ENCODE data around the gene PLS1.

Gene PLS1

DNA sequence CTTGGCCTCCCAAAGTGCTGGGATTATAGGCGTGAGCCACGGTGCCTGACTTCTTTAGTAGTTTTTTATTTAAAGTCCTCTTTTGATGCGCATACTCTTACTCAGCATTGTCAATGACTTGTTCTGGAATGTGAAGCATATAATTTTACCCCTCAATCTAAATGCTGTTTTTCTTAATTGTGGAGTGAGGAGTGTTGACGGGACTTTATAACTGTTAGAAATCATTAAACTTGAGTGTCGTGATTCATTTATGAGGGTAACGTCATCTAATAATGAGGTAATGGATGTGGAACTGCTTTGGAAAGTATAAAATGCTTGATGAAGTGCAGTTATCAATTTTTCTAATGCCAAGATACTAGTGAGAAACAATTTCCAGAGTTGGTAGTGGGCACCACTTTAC lies 48.3 kb downstream of the PLS1 start:
- DNase-seq: no peak

DNA sequence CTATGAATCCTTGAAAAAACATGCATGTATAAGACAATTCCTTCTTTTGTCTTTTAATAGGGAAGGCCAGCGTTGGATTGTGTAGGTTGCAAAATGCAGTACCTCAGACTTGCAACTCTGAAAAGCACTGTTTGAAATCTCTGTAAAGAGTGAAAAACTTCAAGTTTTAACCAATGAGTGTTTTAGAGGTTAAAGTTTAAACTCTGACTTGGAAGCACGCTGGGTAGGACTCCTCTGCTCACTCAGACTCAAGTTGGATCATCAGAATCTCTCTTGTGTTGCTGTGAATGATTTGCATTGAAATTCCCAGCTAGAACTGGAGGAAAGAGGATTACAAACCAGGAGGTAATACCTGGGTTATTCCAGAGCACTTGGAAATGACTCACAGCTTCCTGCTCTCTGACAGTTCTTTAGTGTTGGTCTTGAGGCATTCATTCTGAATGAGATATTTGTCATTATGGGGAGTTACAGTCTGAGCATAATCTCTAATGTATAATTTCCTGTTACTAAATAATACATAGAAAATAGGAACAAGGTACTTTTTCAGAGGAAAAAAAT lies 49.1 kb downstream of the PLS1 start:
- no peak for DNase-seq

DNA sequence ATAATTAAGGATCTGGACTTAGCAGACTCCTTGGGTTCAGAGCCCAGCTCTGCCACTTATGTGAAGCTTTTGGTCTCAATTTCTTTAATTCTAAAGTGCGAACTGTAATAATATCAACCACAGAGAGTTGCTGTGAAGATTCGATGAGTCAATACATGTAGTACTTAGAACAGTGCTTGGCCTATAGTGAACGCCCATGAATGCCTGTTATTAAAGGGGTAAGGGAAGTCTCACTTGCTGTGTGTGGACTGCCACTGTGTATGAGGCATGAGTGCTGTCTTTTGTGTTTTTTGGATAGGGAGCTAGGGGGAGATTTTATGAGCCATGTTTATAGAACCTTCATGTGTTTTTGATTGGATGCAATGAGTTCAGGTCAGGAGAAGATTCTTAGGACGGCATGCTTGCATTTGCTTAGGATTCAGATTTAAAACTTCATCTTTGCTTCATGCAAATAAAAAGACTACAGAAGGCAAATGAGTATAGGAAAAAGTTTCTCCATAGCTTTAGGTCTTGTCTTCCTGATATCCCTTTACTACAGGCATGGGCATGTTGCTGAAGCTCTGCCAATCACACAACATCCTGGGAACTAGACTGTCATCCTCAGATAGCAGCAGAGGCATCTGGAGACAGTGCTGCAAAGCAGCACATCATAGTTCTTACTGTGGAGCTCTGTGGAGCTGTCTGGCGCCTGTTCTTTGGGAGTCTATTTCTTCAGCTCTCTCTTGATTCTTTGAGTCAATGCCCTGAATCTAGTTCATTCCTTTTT lies 50.0 kb downstream of the PLS1 start:
- no peak for DNase-seq

DNA sequence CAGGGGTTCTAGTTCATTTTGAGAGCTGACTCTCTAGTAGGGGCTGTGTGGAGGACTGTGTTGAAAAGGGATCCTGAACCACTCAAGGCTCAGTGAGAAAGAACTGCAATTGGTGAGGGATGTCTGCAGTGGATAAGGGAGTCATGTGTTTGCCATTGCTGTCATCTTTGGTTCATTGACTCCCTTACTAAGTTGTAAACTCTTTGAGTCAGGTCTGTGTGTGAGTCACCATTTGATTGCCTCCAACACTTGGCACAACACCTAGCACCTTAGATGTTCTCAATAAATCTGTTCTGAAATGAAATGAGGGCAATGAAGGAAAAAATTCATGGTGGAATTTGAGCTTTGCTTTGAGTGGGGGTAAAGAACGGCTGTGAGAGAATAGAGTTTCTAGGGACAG lies 51.7 kb downstream of the PLS1 start:
- DNase-seq: no peak

DNA sequence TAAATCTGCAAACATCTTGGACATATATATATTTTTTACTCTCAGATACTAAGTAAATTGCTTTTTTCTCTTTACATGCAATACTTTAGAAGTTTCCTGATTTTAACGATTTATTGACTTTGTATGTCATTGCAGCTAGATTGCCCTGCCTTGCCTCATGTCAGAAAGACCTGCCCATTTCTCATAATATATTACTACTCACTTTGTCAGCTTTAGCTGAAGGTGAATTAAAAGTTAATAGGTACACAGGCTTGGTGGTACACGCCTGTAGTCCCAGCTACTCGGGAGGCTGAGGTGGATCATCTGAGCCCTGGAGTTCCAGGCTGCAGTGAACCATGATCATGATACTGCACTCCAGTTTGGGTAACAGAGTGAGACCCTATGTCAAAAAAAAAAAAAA lies 52.8 kb downstream of the PLS1 start:
- DNase-seq: no peak

DNA sequence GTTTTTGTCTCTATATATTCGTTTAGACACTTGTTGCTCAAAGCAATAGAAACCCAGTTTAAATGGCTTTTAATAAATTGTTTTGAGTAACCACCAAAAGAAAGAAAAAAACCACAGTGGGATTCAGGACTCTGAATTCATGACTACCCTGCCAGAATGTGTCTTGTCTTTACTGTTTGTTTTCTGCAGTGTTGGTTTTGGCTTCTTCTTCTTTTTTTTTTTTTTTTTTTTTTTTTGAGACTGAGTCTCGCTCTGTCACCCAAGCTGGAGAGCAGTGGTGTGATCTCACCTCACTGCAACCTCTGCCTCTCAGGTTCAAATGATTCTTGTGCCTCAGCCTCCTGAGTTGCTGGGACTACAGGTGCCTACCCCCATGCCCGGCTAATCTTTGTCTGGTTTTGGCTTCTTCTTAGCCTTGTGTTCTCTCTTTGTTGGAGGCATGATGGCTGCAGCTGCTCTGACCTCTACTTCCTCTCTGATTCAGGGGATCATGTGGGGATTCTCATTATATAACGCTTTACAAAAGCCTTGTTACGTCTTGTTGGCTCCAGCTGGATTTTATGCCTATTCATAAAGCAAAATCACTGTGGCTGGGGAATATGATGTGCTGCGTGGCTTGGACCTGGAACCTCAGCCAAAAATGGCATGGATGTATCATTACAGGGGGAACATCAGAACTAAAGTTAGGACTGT lies 54.0 kb downstream of the PLS1 start:
- DNase-seq: no peak

DNA sequence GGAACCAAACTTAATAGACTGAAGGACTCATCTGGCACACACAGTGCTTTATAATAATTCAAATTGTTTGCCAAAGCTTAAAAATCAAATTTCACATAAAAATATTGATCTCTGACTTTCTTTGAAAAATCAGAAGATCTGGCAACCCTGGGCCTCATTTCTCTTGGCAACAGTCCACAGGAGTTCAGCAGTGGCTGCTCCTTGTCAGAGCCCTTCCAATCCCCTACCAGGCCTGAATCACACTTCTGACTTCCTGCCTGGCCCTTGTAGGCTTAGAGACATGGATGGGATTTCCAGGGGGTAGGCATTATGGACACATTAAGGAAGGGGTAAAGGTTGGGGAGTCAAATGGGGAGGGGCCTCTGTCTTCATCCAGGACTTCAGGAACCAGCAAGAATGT lies 55.5 kb downstream of the PLS1 start:
- no peak for DNase-seq

DNA sequence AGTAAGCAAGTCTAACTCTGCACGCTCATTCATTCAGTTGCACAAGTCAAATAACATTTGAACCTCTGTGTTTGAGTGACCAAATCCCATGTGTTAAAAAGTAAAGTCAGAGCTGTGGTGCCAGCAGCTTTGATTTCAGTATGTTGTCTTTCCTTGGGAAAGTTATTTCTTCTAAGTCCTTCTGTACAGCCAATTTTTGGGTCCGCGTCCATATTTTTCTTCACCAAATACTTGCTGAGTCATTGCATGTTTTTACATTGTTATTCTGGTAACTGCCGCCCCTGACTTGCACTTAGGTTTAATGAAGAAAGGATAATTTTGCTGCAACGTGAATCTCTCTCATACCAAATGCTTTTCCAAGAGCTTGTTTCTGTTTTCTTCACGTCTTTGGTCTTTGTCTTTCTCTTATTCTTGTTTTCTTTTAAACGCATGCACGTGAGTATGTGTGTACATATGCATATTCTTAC lies 56.7 kb downstream of the PLS1 start:
- DNase-seq: no peak

DNA sequence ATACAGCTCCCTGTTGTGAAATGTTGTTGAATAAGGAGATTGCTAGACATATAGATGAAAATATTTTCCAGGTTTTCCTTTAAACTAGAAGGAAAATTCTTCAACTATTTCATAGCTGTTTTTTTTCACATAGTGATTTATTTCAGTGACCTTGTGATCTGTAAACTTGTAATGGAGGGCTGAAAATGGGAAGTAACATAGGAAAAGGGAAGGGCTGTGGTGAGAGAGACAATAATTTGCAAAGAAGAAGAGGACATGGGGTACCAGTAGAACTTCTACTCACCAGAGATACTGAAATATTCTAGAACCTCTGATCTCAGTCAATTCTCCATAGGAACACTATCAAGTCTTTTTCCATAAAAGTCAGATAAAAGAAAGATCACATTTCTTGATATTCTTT lies 60.4 kb downstream of the PLS1 start:
- DNase-seq: no peak

DNA sequence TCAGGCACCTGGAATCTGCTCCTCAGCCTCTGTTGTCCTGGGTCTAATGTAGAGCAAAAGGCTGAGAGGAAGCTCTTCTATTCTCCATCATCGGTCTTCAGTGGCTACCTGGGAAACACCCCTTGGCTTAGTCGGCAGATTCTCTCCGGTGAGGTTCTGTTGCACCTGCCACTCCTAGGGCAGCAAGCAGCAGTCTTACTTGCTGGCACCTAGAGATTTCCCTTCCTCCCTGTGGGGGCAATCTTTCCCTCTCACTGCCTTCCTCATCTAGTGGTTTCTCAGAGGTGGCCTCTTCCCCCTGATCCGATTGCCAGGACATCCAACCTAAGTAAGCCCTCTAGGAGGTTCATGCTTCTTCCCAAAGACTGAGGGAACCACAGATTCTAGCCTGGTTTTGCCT lies 60.8 kb downstream of the PLS1 start:
- no peak for DNase-seq

DNA sequence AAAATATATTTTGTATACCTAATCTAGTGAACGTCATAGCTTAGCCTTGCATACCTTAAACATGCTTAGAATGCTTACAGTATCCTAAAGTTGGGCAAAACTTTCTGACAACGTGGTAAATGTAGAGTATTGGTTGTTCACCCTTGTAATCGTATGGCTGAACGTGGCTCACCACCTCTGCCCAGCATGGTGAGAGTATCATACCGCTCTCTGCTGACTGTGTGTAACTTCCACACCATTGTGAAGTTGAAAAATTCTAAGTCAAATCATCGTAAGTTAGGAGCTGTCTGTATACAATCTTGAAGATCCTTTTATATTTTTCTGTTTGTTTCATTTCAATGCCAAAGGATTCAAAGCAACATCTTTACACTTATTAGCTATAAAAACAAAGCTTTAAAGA lies 64.2 kb downstream of the PLS1 start:
- no peak for DNase-seq

DNA sequence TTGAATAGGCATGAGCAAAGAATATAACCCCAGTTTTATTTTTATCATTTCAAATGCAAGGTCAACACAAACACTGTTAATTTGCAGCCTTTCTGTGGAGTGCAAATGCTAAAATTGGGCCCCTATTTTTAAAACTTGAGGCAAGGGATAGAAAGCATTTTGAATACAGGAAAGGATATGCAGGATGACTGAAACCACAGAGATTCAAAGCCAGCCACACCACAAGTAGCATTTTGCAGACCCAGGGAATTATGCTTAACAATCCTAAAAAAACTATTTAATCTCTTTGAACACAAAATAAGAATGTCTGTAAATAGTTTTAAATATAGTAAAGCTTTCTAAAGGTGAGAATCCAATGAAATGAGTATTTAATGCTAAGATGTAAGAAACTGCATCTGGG lies 64.7 kb downstream of the PLS1 start:
- no peak for DNase-seq

DNA sequence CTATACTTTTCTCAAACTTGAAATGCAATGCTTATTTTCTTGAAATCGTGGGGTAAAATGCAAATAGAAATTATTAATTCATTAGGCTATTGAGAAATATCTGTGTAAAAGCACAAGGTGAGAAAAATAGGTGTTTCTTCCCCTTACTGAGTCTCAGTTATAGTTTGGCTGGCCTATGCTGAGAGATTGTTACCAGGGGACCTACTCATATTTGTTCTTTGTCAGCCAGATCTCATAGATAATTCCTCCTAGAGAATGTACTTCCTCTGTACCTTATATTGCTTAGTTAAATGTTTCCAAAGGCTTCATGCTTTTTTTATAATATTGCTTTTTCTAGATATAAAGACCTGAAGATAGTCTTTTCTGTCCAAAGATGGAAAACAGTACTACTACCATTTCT lies 67.7 kb downstream of the PLS1 start:
- DNase-seq: no peak

DNA sequence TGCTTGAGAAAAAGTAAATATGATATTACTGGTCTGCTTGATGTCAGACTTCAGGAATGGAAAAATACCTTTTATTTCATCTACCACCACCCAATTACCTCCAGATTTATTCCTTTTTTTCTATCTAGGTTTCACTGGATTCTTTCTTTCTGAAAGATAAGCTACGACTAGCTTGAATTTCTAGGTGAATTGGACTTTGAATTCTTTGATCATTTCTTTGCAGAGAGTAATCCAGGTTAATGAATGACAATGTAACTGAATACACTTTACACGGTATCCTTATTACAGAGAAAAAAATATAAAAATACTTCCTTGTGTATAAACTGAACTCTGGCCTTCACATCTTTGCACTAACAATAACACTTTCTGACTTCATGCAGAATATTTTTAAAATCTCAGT lies 68.1 kb downstream of the PLS1 start:
- DNase-seq: no peak

DNA sequence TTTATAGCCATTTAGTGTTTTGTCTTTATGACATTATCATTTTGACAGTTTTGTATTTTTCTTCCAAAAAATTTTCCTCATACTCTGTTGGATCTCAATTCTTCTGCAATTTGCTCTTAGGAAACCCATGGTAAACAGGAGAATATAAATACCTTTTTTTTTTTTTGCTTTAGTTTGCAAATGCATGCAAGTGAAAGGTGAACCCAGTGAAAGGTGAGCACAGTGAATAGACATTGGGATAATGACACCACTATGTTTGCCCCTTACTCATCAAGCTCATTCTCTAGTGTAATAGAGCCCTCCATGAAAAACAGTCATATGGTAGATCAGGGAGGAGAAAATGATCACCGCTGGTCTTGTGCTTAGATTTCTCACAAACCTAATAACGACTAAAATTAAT lies 68.6 kb downstream of the PLS1 start:
- DNase-seq: no peak

DNA sequence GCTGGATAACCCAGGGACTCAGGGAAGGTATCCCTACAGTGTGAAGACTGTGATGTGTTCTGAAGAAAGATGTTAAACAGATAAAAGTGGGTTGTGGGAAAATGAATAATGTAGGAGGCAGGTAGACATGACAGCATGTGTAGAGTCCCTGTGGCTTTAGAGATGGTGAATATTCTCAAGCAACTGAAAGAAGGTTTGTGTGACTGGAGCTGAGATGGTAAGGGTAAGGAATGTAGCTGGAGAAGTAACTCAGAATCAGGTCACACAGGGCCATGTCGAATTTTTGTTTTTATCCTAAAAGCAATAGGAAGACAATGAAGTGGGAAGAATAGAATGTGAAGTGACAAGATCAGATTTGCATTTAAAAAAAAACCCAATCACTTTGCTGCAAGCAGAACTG lies 73.9 kb downstream of the PLS1 start:
- no peak for DNase-seq

DNA sequence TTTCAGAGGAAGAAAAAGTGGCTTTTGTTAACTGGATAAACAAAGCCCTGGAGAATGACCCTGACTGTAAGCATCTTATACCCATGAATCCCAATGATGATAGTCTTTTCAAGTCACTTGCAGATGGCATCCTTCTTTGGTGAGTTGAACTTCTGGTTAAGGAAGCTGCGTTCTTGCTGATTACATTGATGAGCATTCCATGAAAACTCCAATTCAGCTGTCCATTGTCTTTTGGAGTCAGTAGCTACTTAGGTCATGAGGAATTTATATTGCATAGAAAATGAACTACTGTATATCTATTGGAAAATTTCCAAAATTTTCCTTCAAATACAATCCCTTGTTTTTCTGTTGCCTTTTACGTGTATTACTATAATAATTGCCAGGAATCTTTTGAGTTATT lies 80.0 kb downstream of the PLS1 start:
- no peak for DNase-seq

DNA sequence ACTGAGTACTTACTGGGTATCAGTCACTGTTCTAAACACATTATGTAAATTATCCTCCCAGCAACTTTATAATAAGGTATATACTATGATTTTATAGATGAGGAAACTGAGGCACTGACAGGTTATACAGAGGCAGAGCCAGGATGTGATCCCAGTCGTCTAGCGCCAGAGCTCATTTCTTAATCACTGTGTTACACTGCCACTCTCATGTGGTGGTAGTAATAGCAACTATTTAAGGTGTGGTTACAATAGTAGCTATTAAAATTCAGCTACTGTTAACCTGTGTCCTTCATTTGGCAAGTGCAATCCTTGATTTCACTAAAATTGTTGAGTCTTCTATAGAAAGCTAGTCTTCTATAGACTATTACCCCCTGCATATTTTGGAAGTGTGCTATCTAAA lies 84.5 kb downstream of the PLS1 start:
- no peak for DNase-seq

DNA sequence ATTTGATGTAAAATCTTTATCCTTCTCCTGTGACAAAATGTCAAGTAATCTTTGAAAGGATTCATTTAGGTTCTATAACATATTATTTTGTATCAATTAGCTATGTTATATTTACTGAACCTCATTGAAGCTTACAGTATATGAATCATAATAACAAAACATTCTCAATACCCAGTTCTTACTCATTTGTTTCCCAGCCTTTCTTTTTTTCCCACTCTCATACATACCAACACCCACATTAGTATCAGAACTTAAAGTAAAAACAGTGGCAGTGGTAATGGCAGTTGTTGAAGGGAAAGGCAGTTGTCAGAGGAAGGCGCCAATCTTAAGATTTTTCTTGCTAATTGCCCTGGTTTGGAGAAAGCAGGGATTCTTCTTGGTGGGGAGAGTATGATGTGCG lies 94.4 kb downstream of the PLS1 start:
- DNase-seq: no peak

DNA sequence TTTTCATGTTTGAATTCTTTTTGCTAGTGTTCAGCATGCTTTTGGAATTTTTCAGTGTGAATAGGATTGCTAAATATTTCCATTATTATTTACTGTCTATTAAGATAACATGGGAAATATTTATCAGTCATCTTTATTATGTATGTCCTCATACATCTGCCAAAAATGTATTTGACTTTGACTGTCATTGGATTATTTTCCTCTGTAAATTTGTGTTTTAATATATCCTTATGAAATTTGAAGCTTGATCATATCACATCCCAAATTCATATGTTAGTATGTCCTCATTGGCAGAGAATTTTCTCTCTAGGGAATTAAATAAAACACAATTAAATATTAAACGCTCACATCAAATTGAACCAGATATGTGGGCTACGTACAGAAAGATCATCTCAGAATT lies 95.3 kb downstream of the PLS1 start:
- DNase-seq: no peak

DNA sequence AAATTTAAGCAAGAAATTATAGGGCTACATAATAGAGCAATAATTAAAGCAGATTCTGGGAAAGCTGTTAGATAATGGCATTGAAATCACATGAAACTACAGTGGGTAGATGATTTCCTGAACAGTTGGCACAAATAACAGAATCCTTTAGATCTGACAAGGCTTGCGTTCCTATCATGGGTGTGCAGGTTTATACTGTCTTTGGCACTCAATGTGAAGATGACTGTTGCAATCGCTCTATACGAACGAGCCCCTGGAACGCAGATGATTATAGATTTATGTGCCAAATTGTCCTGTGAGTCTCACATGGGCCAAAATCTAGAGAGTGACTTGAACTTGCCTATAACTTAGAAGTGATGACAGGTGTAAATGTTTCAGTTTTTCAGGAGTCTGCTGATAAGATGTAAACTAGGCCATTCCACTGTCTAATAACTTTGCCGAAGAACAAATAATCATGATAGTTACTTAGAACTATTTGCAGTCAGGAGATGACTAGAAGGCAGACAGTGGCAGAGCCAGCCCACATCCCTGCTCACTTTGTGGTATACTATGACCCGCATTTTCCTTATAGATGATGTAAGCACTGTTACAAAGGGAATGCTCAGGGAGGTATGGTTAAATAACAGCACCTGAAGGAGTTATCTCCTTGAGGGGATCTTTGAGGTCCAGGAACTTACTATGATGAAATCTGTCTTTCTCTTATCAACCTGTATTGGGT lies 97.1 kb downstream of the PLS1 start:
- no peak for DNase-seq

DNA sequence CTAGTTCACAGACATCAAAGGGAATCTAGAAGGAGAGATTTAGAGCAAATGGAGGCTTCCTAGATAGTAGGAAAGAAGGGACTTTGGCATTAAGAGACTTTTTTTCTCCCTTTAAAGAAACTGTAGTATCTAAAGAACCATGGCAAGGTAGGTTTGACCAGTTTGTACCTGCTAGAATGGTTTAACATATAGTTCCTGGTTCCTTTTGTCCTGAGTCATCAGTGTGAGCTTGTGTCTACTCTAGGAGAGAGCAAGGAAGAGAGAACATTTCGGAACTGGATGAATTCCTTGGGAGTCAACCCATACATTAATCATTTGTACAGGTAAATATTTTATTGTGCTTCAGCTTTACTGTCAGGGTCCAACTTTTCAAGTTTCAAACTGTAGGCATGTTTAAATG lies 98.0 kb downstream of the PLS1 start:
- no peak for DNase-seq

DNA sequence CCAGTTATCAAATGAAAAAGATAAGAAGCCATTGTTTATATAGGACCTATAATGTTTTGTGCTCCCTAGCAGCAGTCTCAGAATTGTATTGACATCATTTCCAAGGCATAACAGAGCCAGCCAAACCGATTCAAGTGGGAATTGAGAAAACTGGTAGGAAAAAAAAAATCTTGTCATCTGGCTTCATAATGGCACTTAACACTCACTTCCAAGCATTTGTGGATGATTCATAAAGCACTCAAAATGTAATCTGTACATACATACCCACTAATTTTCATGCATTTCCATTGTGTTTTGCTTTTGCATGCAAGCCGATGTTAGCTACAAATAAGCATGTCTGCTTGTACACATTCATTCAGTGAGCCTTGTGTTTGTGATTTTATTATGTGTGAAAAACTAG lies 109.0 kb downstream of the PLS1 start:
- no peak for DNase-seq

Data from NCI-H1048 (cell line).